GM19395 (cell line): ENCODE measurements around the gene DNAAF8.

ENCODE experiments used
- ATAC-seq: cut with Tn5 transposase; IDR thresholded peaks from one replicate; pipeline ENCODE4 v1.9.1; 2021; ENCODE audit warnings: mild to moderate bottlenecking, moderate library complexity; ENCODE audit not compliant: unreplicated experiment

The DNAAF8 gene

GRCh38 chr16:4694642-4695451, 39.5 kb upstream of the DNAAF8 start:
- no peak for ATAC-seq

- no peak for ATAC-seq
These were observed 38.7 kb upstream of the DNAAF8 start for GRCh38 chr16:4695473-4696171.

- ATAC-seq = no peak
These were observed 38.0 kb upstream of the DNAAF8 start for GRCh38 chr16:4696172-4696904.

GRCh38 chr16:4696905-4697847, 37.2 kb upstream of the DNAAF8 start:
- no peak for ATAC-seq

- no peak for ATAC-seq
These were observed 36.5 kb upstream of the DNAAF8 start for GRCh38 chr16:4697848-4698291.

GRCh38 chr16:4698321-4699045, 35.9 kb upstream of the DNAAF8 start:
- no peak for ATAC-seq

GRCh38 chr16:4699046-4699556, 35.2 kb upstream of the DNAAF8 start:
- no peak for ATAC-seq

- ATAC-seq = no peak
These were observed 33.8 kb upstream of the DNAAF8 start for GRCh38 chr16:4700380-4700996.

GRCh38 chr16:4700997-4701743, 33.2 kb upstream of the DNAAF8 start:
- ATAC-seq = no peak

- ATAC-seq = no peak
These were observed 32.4 kb upstream of the DNAAF8 start for GRCh38 chr16:4701791-4702465.

GRCh38 chr16:4702466-4702808, 31.9 kb upstream of the DNAAF8 start:
- ATAC-seq = no peak

GRCh38 chr16:4703906-4704305, 30.4 kb upstream of the DNAAF8 start:
- ATAC-seq = no peak

- ATAC-seq = no peak
These were observed 29.8 kb upstream of the DNAAF8 start for GRCh38 chr16:4704491-4704890.

- ATAC-seq = no peak
These were observed 29.4 kb upstream of the DNAAF8 start for GRCh38 chr16:4704913-4705312.

GRCh38 chr16:4706871-4707270, 27.5 kb upstream of the DNAAF8 start:
- ATAC-seq = no peak

- no peak for ATAC-seq
These were observed 24.9 kb upstream of the DNAAF8 start for GRCh38 chr16:4709481-4709880.

GRCh38 chr16:4713663-4714501, 20.5 kb upstream of the DNAAF8 start:
- ATAC-seq = no peak
